GM10847 (cell line): ENCODE data around the gene NUB1.

Source experiments
- POLR2A ChIP-seq: IDR thresholded peaks from 2 replicates; pipeline ENCODE4 v1.6.1; 2011; ENCODE audit not compliant: insufficient read length; ENCODE audit errors: extremely low read depth

Gene NUB1

DNA sequence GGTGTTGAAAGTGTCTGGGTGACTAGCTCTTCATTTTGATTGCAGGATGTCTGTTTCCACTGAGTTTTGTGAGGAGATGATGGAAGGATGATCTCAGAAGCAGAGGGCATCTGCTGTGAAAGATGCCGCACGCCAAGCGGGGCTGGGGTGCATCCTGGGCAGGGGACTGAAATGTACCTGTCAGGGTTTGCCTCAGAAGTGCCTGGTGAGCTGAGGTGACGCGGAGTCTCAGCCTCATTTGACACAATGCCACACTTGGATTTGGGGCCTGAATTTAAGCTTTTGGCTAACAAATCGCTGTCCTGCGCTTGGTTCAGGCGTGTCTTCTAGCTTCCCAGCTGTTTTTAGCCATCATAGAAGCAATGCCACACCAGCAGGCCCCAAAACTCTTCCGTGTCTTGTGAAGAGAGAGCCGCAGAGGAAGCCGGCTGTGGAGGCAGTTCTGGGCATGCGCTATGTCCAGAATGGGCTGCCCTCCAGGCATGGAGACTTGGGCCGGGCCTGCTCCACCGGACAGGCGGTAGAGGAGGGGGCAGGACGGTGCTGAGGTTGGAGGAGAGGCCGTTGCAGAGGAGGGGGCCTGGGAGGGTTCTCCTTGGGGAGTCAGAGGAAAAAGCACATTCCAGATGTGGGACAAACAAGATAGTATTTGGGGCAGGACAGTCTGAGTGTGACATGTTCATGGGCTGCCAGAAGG lies 37.0 kb downstream of the NUB1 start:
- no peak for TF ChIP-seq POLR2A

- no peak for TF ChIP-seq POLR2A
These were observed 37.5 kb downstream of the NUB1 start for GRCh38 chr7:151379193-151379520.

DNA sequence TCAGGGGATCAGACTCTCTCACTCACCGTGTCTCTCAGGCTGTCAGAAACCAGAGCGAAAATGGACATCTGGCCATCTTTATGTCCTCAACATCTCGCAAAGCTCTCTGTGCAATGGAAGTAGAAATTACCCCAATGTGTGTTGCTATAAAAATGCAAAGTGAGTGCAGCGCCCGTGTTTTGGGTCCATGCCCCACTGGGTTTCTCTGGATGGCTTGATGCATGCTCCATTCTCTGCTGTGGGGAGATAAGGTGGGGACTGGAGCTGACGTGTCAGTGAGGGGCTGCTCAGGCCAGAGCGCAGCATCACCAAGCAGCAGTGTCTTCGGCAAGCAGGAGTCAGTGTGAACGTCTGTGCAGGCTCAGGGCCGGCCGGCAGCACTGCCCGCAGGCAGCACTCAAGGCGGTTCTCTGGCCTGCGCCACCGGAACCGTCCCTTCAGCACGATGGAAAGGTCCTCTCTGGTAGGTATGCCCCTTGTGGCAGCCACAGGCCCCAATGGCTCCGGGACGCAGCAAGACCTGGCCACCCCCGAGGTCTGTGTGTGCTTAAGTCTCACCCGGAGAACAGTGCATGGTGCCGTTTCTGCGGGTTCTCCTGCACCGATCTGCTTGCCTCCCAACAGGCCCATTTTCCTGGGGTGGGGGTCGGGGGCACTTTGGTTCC lies 38.1 kb downstream of the NUB1 start:
- no peak for TF ChIP-seq POLR2A

DNA sequence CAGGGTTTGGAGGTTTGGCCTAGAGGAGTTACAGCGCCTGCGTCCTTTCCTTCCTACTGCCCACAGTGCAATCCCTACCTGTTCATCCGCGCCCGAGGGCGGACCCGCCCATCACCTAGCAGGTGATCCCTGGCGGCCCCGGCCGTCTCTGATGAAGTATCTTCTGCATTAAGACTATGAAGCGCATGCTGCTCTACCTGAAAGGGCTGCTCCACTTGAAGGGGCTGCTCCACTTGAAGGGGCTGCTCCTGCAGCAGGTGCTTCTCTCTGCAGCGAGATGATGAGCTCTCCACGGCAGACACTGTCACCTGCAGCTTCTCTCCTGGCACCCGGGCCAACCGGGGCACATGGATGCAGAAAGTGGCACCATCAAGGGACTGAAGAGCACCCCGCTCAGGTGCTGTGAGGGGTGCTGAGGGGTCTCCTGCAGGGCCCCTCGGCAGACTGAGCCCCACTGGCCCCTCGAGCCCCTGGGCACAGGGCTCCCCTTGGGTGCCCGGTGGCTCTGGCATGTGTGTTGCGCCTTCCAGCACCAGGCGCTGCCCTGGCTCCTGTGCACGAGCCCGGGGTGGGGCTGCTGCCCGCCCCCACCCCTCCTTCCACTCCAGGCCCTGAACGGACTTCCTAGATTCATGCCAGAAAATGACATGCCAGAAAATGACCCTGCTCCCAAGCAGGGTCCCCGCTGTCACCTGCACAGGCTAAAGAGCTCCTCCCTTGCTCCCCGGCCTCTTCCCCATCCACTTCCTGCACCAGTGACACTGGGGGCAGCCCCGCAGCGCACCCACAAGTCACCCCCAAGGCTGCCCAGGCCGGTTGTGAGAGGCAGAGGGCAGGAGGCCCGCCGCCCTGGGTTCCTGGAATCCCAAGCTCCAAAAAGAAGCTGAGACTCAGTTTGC lies 38.8 kb downstream of the NUB1 start:
- TF ChIP-seq POLR2A: no peak

- no peak for TF ChIP-seq POLR2A
These were observed 39.4 kb downstream of the NUB1 start for GRCh38 chr7:151381098-151381347.

- TF ChIP-seq POLR2A: no peak
These were observed 39.9 kb downstream of the NUB1 start for GRCh38 chr7:151381348-151382078.

DNA sequence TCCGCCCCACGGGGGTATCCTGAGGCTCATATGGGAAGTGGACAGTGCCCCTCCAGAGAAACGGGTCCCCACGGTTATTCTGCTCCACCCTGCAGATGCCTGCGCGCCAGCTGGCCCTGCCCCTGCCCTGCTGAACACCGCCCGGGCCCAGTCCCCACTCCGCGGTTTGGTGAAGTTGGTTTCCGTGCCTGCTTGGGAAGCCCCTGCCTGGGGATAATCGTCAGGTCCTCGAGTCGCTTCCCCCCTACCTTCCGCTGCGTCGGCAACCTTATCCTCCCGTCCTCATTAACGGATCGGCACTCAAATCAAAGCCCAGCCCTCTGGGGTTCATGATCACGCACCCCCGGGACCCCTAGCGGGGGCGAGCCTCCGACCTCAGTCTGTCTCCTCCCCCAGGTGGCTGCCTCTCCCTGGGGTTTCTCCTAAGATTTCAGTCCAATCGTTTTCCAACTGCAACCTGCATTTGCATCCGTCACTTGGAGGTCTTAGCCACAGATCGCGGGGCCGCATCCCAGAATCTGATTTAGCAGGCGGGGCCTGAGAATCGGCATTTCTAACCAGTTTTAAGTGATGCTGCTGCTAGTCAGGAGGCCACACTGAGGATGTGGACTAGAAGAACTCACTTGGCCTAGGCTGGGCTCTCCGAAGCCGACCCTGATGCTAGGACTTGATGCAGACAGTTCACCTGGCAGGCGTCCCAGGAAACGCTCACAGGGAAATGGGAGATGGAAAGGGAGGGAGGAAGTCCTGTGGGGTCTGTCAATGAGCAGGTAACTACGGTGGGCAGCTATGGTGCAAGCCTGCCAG lies 40.7 kb downstream of the NUB1 start:
- no peak for TF ChIP-seq POLR2A

DNA sequence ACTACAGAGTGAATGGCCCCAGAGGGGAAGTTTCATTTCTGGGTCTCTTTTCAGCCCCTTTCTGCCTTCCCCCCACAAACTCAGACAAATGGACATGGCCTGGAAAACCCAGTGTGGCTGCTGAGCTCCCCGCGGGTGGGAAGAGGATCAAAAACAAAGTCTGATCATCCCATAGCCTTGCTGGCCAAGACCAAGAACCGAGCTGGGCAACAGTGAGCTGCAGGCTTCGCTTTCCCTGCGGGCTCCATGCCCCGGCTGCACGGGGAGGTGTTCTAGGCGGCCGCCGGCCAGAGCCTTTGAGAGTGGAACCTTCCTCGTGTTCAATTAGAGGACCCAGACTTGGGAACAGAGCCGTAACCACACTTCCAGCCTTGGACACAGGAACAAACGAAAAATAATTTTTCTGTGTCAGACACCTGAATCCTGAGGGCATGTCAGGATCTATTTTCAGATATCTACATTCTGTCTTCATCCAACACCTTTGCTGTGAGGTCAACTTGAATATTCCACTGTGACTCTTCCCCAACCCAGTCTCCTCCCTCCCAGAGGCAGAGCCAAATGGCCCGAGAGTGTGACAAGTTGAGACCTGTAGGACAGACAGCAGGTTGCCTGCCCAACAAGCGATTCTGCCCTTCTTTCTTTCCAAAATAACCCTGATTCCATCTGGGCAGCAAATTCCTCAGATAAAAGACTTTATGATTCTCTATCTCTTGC lies 42.2 kb downstream of the NUB1 start:
- TF ChIP-seq POLR2A: no peak

- TF ChIP-seq POLR2A: no peak
These were observed 42.7 kb downstream of the NUB1 start for GRCh38 chr7:151384352-151384697.

DNA sequence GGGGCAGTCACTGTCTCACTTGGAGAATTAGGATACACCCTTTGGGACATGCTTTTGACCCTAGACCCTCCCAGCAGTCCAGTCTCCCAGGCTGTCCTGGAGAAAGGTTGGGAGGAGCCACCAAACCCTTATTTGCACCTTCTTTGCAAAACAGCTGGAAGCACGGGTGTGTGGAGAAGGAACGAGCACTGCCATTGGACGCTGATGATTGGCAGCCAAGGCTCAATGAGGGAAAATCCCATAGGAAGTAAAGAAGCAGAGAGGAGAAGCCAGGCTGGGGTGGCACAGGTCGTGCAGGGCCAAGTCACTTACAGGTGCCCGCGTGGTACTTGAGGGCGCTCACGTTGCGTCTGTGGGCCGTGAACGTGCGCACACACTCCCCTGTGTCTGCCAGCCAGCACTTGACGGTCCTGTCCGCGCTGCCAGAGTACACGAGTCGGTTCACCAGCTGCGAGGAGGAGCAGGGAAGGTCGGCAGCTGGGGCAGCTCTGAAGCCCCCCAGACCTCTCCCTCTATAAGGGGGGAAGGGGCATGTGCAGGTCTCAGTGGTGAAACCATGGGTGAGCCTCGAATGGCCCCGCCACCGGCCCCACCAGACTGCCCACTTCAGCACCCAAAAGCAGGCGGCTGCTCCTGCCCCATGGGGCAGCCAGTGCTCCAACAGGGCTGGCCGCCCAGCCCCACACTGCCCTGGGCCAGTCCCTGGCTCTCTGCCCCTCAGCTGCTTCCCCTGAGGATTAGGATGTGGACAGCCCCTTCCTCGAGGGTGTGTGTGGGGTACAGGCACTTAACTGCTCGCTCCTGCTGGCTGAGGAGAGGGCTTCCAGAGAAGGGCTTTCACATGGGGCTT lies 43.4 kb downstream of the NUB1 start:
- TF ChIP-seq POLR2A: no peak

GRCh38 chr7:151385626-151386300 lies 44.2 kb downstream of the NUB1 start:
- TF ChIP-seq POLR2A: no peak

GRCh38 chr7:151386301-151387160 lies 44.9 kb downstream of the NUB1 start:
- TF ChIP-seq POLR2A: no peak
